HepG2 (cell line): ENCODE data around the gene S100A13. TPM values are rescaled to one million over a fixed set of nuclear protein-coding genes. Genes with fewer than 3 reads are reported as not detected.

Source experiments
- HNRNPK ChIP-seq: fragments of 200-400 bp; formaldehyde crosslinking; IDR thresholded peaks from 2 replicates; pipeline ENCODE4 v1.6.1; 2018; ENCODE audit warnings: low read length, low read depth, moderate library complexity, mild to moderate bottlenecking; ENCODE audit not compliant: poor library complexity, severe bottlenecking
- IKZF5 ChIP-seq: IDR thresholded peaks from 2 replicates; pipeline ENCODE4 v1.6.1; 2018; ENCODE audit warnings: missing genetic modification reagents, mild to moderate bottlenecking, missing compliant biosample characterization
- MAFF ChIP-seq: IDR thresholded peaks from 2 replicates; pipeline ENCODE4 v1.6.1; 2011; ENCODE audit warnings: low read depth, low read length, improper control_type of control experiment
- NR2F6 ChIP-seq, 2 experiments: IDR thresholded peaks; 2 replicates each; pipeline ENCODE4 v1.6.1; 2016; ENCODE audit warnings: antibody characterized with exemption in 1 of 2, mild to moderate bottlenecking in 1 of 2
- REL ChIP-seq: sonication (generic); formaldehyde crosslinking; conservative IDR thresholded peaks from 2 replicates; pipeline ENCODE4 v1.8.0; 2022; ENCODE audit warnings: mild to moderate bottlenecking, missing genetic modification reagents, moderate library complexity
- SOX6 ChIP-seq, 2 experiments: fragments of 450-650 bp in 1 of 2; sonication (generic) in 1 of 2; formaldehyde crosslinking in 1 of 2; IDR thresholded peaks; 2 replicates each; pipeline versions ENCODE4 v1.4.0 to v1.6.1; 2017 to 2020; ENCODE audit warnings: antibody characterized with exemption in 1 of 2, mild to moderate bottlenecking in 1 of 2, missing genetic modification reagents in 1 of 2
- SUZ12 ChIP-seq: fragments of 150-350 bp; IDR thresholded peaks from 2 replicates; pipeline ENCODE4 v1.6.1; 2014; ENCODE audit warnings: low read depth, low read length
- U2AF1 ChIP-seq: fragments of 200-400 bp; formaldehyde crosslinking; optimal IDR thresholded peaks from 2 replicates; pipeline ENCODE3; 2017; ENCODE audit warnings: mild to moderate bottlenecking, low read depth, low read length
- ZBTB40 ChIP-seq, 2 experiments: fragments of 450-650 bp in 1 of 2; sonication (generic) in 1 of 2; formaldehyde crosslinking in 1 of 2; IDR thresholded peaks; 2 replicates each; pipeline versions ENCODE4 v1.6.1 to v1.8.0; 2016 to 2022; ENCODE audit warnings: antibody characterized with exemption in 1 of 2, mild to moderate bottlenecking in 1 of 2, missing genetic modification reagents in 1 of 2
- ZFX ChIP-seq: sonication (generic); formaldehyde crosslinking; IDR thresholded peaks from 2 replicates; pipeline ENCODE4 v1.4.0; 2020; ENCODE audit warnings: mild to moderate bottlenecking, low read depth, missing genetic modification reagents, moderate library complexity
- ZIK1 ChIP-seq: sonication (generic); formaldehyde crosslinking; IDR thresholded peaks from 2 replicates; pipeline ENCODE4 v1.5.0; 2020; ENCODE audit warnings: mild to moderate bottlenecking, low read depth, missing genetic modification reagents, borderline replicate concordance
- ZNF253 ChIP-seq: sonication (generic); formaldehyde crosslinking; IDR thresholded peaks from 2 replicates; pipeline ENCODE4 v1.8.0; 2022; ENCODE audit warnings: mild to moderate bottlenecking, missing genetic modification reagents, borderline replicate concordance
- ZNF619 ChIP-seq: sonication (generic); formaldehyde crosslinking; IDR thresholded peaks from 2 replicates; pipeline ENCODE4 v1.4.0; 2020; ENCODE audit warnings: mild to moderate bottlenecking, missing genetic modification reagents
- polyA plus RNA-seq, 8 experiments: library from polyadenylated mRNA; depleted of rRNA in 3 of 8; stranded (reverse) in 7 of 8; unstranded in 1 of 8; fragments of >200 nt; fragmentation: Illumina TruSeq in 4 of 8; extraction: Trizol in 4 of 8; gene quantifications; 2 replicates each; pipeline versions ENCODE4 v1.2.1 to v1.2.3, GENCODE V29; 2011 to 2016; ENCODE audit warnings: low read depth in 4 of 8, missing spikeins in 1 of 8, mixed read lengths in 1 of 8; ENCODE audit not compliant: insufficient read depth in 1 of 8
- total RNA-seq, 5 experiments: library from RNA; depleted of rRNA; stranded (reverse); fragments of >200 nt; fragmentation: Illumina TruSeq; extraction: Trizol; gene quantifications; 2 replicates each; pipeline ENCODE4 v1.2.3, GENCODE V29; 2016; ENCODE audit warnings: low read depth in 1 of 5
- TF ChIP-seq, protein P1 (sequence below): sonication (generic); formaldehyde crosslinking; IDR thresholded peaks from 2 replicates; pipeline ENCODE4 v1.5.1; 2020; ENCODE audit warnings: mild to moderate bottlenecking, moderate library complexity, missing genetic modification reagents

The S100A13 gene
- total and polyA plus RNA-seq, 2 of the 13 experiments (the other 11 are each of a cell fraction or from before 2014, with no cell fraction given), result 89.5 to 172 TPM

- TF ChIP-seq ZNF619 (CRISPR knock-in tag) (no peak), MAFF (no peak), U2AF1 (no peak), IKZF5 (CRISPR knock-in tag) (peak; percentile 15; the same call in 1 of the 2 replicates), SOX6 (IDR thresholded peaks at IDR 0.05) (no peak), SOX6 (CRISPR knock-in tag; IDR thresholded peaks at IDR 0.05) (no peak; the same call in 1 of the 2 replicates), ZFX (peak; percentile 59), SUZ12 (no peak), ZIK1 (CRISPR knock-in tag) (no peak), ZBTB40 (IDR thresholded peaks at IDR 0.05) (no peak), ZBTB40 (CRISPR knock-in tag; IDR thresholded peaks at IDR 0.05) (no peak), HNRNPK (no peak), NR2F6 (IDR thresholded peaks at IDR 0.05) (peak; percentile 47; the same call in 1 of the 2 replicates), NR2F6 (CRISPR knock-in tag; IDR thresholded peaks at IDR 0.05) (no peak), REL (CRISPR knock-in tag) (no peak), ZNF253 (no peak)
- TF ChIP-seq, protein P1, sequence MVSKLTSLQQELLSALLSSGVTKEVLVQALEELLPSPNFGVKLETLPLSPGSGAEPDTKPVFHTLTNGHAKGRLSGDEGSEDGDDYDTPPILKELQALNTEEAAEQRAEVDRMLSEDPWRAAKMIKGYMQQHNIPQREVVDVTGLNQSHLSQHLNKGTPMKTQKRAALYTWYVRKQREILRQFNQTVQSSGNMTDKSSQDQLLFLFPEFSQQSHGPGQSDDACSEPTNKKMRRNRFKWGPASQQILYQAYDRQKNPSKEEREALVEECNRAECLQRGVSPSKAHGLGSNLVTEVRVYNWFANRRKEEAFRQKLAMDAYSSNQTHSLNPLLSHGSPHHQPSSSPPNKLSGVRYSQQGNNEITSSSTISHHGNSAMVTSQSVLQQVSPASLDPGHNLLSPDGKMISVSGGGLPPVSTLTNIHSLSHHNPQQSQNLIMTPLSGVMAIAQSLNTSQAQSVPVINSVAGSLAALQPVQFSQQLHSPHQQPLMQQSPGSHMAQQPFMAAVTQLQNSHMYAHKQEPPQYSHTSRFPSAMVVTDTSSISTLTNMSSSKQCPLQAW (CRISPR knock-in tag), result peak; percentile 70
These were observed at the start of gene S100A13 (continued) for GRCh38 chr1:153626904-153627714.
